Measurements from ENCODE around the gene ESR2.
"Not testable (repeated sequence)": the region's sequence is repeated elsewhere in the genome, so short reads cannot be mapped to it uniquely, and the experiment has no call there.

The ESR2 gene

GRCh38 chr14:64119980-64120379 lies 174.2 kb downstream of the ESR2 start:
- DNase-seq: no peak

GRCh38 chr14:64119500-64119899 lies 174.7 kb downstream of the ESR2 start:
- no peak for DNase-seq

- no peak for DNase-seq
Observed at GRCh38 chr14:64118892-64119291, 175.3 kb downstream of the ESR2 start.

GRCh38 chr14:64118403-64118742 lies 175.8 kb downstream of the ESR2 start:
- not testable (repeated sequence) for DNase-seq

- peak; percentile 48 for DNase-seq
Observed at GRCh38 chr14:64117671-64118402, 176.3 kb downstream of the ESR2 start.

- DNase-seq: no peak
Observed at GRCh38 chr14:64115401-64115800, 178.8 kb downstream of the ESR2 start.

GRCh38 chr14:64114796-64115195 lies 179.4 kb downstream of the ESR2 start:
- DNase-seq: no peak

- DNase-seq: no peak
Observed at GRCh38 chr14:64114166-64114565, 180.0 kb downstream of the ESR2 start.

GRCh38 chr14:64112867-64113678 lies 181.1 kb downstream of the ESR2 start:
- DNase-seq: no peak

GRCh38 chr14:64110802-64111201 lies 183.4 kb downstream of the ESR2 start:
- DNase-seq: no peak

GRCh38 chr14:64109819-64110554 lies 184.2 kb downstream of the ESR2 start:
- DNase-seq: no peak

- DNase-seq: no peak
Observed at GRCh38 chr14:64107438-64107837, 186.7 kb downstream of the ESR2 start.

GRCh38 chr14:64098120-64098519 lies 196.1 kb downstream of the ESR2 start:
- no peak for DNase-seq

GRCh38 chr14:64095620-64096019 lies 198.6 kb downstream of the ESR2 start:
- no peak for DNase-seq

- DNase-seq: no peak
Observed at GRCh38 chr14:64092940-64093339, 201.2 kb downstream of the ESR2 start.

GRCh38 chr14:64092338-64092737 lies 201.8 kb downstream of the ESR2 start:
- DNase-seq: no peak

- DNase-seq: no peak
Observed at GRCh38 chr14:64091217-64091616, 203.0 kb downstream of the ESR2 start.

- DNase-seq: no peak
Observed at GRCh38 chr14:64089920-64090319, 204.3 kb downstream of the ESR2 start.

- no peak for DNase-seq
Observed at GRCh38 chr14:64088647-64088964, 205.6 kb downstream of the ESR2 start.

GRCh38 chr14:64082837-64083236 lies 211.3 kb downstream of the ESR2 start:
- no peak for DNase-seq

GRCh38 chr14:64081174-64081746 lies 212.9 kb downstream of the ESR2 start:
- no peak for DNase-seq

GRCh38 chr14:64080452-64080851 lies 213.7 kb downstream of the ESR2 start:
- DNase-seq: no peak

- DNase-seq: no peak
Observed at GRCh38 chr14:64075613-64076005, 218.6 kb downstream of the ESR2 start.

All from right forelimb (tissue), 1 donor.